Spinal cord (tissue), 10 donors: Measurements from ENCODE around the gene SLC17A6. TPM values are rescaled to one million over a fixed set of nuclear protein-coding genes. Genes with fewer than 3 reads are reported as not detected.

Experiments used
- DNase-seq, 6 donors: peaks; one replicate each; pipeline versions ENCODE4 v3.0.0 to v3.0.0-alpha.2; 2013 to 2015; ENCODE audit warnings: low spot score in 6 of 6, low read depth in 4 of 6
- H3K27ac ChIP-seq: one replicate; pipeline ENCODE4 v1.5.1; 2013; ENCODE audit warnings: low read depth, low read length, control low read depth
- H3K27me3 ChIP-seq: one replicate; pipeline ENCODE4 v1.6.1; 2013; ENCODE audit warnings: low read length; ENCODE audit not compliant: control insufficient read depth, insufficient read depth
- H3K36me3 ChIP-seq: one replicate; pipeline ENCODE4 v1.6.1; 2013; ENCODE audit warnings: low read length; ENCODE audit not compliant: control insufficient read depth, insufficient read depth
- H3K4me1 ChIP-seq: one replicate; pipeline ENCODE4 v1.6.1; 2013; ENCODE audit warnings: low read length; ENCODE audit not compliant: control insufficient read depth, insufficient read depth
- H3K4me3 ChIP-seq: one replicate; pipeline ENCODE4 v1.5.1; 2013; ENCODE audit warnings: low read depth, low read length, control low read depth
- H3K9me3 ChIP-seq: one replicate; pipeline ENCODE4 v1.6.1; 2013; ENCODE audit warnings: low read length; ENCODE audit not compliant: control insufficient read depth, insufficient read depth
- WGBS: methylation state at CpG from one replicate; pipeline ENCODE4 v1.1.5; 2013; ENCODE audit warnings: missing lambda C conversion rate; ENCODE audit not compliant: insufficient coverage; 5-methylcytosine and 5-hydroxymethylcytosine counted together
- polyA plus RNA-seq, 2 donors: library from polyadenylated mRNA; unstranded; fragments of 120-200 nt; gene quantifications; one replicate each; pipeline ENCODE4 v1.2.1, GENCODE V29; 2013; ENCODE audit not compliant: insufficient read length in 2 of 2
- total RNA-seq, 2 donors: library from RNA; depleted of rRNA in 1 of 2; stranded (reverse); fragments of 120-200 nt in 1 of 2; fragments of >200 nt in 1 of 2; gene quantifications; one replicate each; pipeline versions ENCODE4 v1.2.3 to v1.2.4, GENCODE V29; 2013 to 2014
- donor health status: healthy.

Gene SLC17A6
- total and polyA plus RNA-seq, 4 donors: 11.2 to 86.9 (median 51.9) TPM

- H3K27me3 ChIP-seq: peaks cover 72% of the 10 kb centered on the region
- DNase-seq: peak in 2 of 6 donors; percentile 75 to 88
- H3K36me3 ChIP-seq: no peaks in the 10 kb centered on the region
- H3K9me3 ChIP-seq: no peaks in the 10 kb centered on the region
- WGBS: 5% methylated on average over 40 of the region's 40 CpGs
- H3K4me1 ChIP-seq: peaks cover 20% of the 10 kb centered on the region
- no peak overlapping the region for H3K27ac ChIP-seq
- H3K4me3 ChIP-seq: peak overlapping the region; percentile 26
Observed at GRCh38 chr11:22340701-22341587, 2.8 kb downstream of the SLC17A6 start.

- peak in 2 of 6 donors; percentile 43 to 61 for DNase-seq
- H3K27ac ChIP-seq: no peak overlapping the region
- H3K9me3 ChIP-seq: no peaks in the 10 kb centered on the region
- no peaks in the 10 kb centered on the region for H3K36me3 ChIP-seq
- peaks cover 76% of the 10 kb centered on the region for H3K27me3 ChIP-seq
- H3K4me1 ChIP-seq: peaks cover 20% of the 10 kb centered on the region
- WGBS: 11% methylated on average over 23 of the region's 23 CpGs
- H3K4me3 ChIP-seq: no peak overlapping the region
Observed at GRCh38 chr11:22341588-22341931, 3.4 kb downstream of the SLC17A6 start.

- no peak overlapping the region for H3K27ac ChIP-seq
- H3K4me3 ChIP-seq: no peak overlapping the region
- no peaks in the 10 kb centered on the region for H3K9me3 ChIP-seq
- peak in 2 of 6 donors; percentile 51 to 52 for DNase-seq
- 8% methylated on average over 22 of the region's 25 CpGs for WGBS
- H3K36me3 ChIP-seq: no peaks in the 10 kb centered on the region
- peaks cover 75% of the 10 kb centered on the region for H3K27me3 ChIP-seq
- peaks cover 20% of the 10 kb centered on the region for H3K4me1 ChIP-seq
Observed at GRCh38 chr11:22342211-22343031, 4.2 kb downstream of the SLC17A6 start.

DNA sequence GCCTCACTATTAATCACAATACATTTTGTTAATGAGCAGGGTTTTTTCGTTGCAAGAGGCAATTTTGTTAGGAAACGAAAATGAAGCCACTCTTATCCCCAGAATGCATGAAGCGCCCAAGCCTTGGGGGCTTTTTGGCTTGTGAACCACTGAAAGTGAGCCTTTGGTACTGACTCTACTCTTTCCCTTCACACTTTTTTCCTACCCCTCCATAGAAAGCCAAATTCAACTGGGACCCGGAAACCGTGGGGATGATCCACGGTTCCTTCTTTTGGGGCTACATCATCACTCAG lies 4.8 kb downstream of the SLC17A6 start:
- Histone ChIP-seq H3K27me3 (peaks cover 69% of the 10 kb centered on the region), H3K36me3 (no peaks in the 10 kb centered on the region), H3K4me1 (peaks cover 20% of the 10 kb centered on the region), H3K27ac (no peak overlapping the region), H3K4me3 (no peak overlapping the region), H3K9me3 (no peaks in the 10 kb centered on the region)
- DNase-seq: peak in 2 of 6 donors; percentile 59 to 76
- 0% methylated on average over 5 of the region's 6 CpGs for WGBS

GRCh38 chr11:22343371-22344032 lies 5.3 kb downstream of the SLC17A6 start:
- no peak overlapping the region for H3K4me3 ChIP-seq
- no peak overlapping the region for H3K27ac ChIP-seq
- peaks cover 20% of the 10 kb centered on the region for H3K4me1 ChIP-seq
- no peaks in the 10 kb centered on the region for H3K9me3 ChIP-seq
- WGBS: 2% methylated on average over 34 of the region's 34 CpGs
- peak in 1 of 6 donors; percentile 70 for DNase-seq
- H3K27me3 ChIP-seq: peaks cover 64% of the 10 kb centered on the region
- no peaks in the 10 kb centered on the region for H3K36me3 ChIP-seq

DNA sequence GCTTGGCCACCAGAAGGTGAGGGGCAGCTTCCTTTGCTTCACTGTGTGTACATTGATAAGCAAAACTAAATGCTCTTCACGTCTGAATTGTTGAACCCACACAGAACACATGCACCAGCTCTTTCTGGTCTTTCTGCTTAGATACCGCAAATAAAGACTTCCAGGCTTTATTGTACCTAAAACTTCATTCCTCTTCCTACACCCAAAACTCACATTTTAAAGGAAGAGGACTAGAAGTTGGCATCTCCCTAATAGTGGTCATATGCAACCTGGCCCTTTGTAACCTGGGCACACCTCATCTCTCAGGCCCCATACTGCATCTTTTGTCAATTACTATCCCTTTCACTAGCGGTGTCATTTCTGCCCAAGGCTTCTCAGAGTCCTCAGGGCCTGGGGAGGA lies 5.9 kb downstream of the SLC17A6 start:
- Histone ChIP-seq H3K4me1 (peaks cover 20% of the 10 kb centered on the region), H3K36me3 (no peaks in the 10 kb centered on the region), H3K9me3 (no peaks in the 10 kb centered on the region), H3K27me3 (peaks cover 61% of the 10 kb centered on the region), H3K4me3 (no peak overlapping the region), H3K27ac (no peak overlapping the region)
- 8% methylated on average over 2 of the region's 3 CpGs for WGBS
- DNase-seq: peak in 2 of 6 donors; percentile 17 to 67

GRCh38 chr11:22346282-22346681 lies 8.1 kb downstream of the SLC17A6 start:
- H3K4me3 ChIP-seq: no peak overlapping the region
- no peaks in the 10 kb centered on the region for H3K36me3 ChIP-seq
- no peak overlapping the region for H3K27ac ChIP-seq
- H3K27me3 ChIP-seq: peaks cover 39% of the 10 kb centered on the region
- peak in 1 of 6 donors; percentile 62 for DNase-seq
- H3K4me1 ChIP-seq: peaks cover 13% of the 10 kb centered on the region
- H3K9me3 ChIP-seq: no peaks in the 10 kb centered on the region

- DNase-seq: peak in 2 of 6 donors; percentile 16 to 77
- Histone ChIP-seq H3K4me1 (peaks cover 8% of the 10 kb centered on the region), H3K36me3 (no peaks in the 10 kb centered on the region), H3K4me3 (no peak overlapping the region), H3K27me3 (peaks cover 22% of the 10 kb centered on the region), H3K9me3 (no peaks in the 10 kb centered on the region), H3K27ac (no peak overlapping the region)
- no CpG with 5 or more reads among the region's 4 CpGs for WGBS
Observed at GRCh38 chr11:22347857-22348487, 9.8 kb downstream of the SLC17A6 start.

DNA sequence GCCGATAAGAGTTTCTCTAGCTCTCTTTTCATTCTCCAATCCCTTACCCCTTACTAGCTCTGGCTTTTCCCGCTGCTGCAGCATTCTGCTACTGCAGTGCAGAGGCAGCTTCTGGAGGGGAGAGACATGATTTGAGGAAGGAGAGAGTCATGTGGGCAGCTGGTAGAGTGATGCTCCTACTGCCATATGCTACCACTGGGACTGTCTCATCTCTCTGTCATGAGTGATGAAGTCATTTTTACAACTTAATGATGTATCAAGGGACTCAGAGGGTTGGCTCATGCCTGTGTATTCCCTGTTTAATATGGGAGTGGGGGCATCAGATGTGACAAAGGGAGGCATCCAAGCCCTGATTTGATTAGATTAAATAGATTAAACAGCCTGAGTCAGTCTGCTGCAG lies 11.3 kb downstream of the SLC17A6 start:
- WGBS: no CpG with 5 or more reads among the region's 2 CpGs
- no peak overlapping the region for H3K27ac ChIP-seq
- DNase-seq: peak in 2 of 6 donors; percentile 35 to 94
- H3K27me3 ChIP-seq: peaks cover 7% of the 10 kb centered on the region
- H3K4me1 ChIP-seq: no peaks in the 10 kb centered on the region
- H3K4me3 ChIP-seq: no peak overlapping the region
- no peaks in the 10 kb centered on the region for H3K9me3 ChIP-seq
- no peaks in the 10 kb centered on the region for H3K36me3 ChIP-seq
